ENCODE measurements around the gene LPA. TPM values are rescaled to one million over a fixed set of nuclear protein-coding genes. Genes with fewer than 3 reads are reported as not detected.
A peak's percentile ranks its signal among the peaks of the same experiment; 100 is the strongest.
"Not testable (repeated sequence)": the region's sequence is repeated elsewhere in the genome, so short reads cannot be mapped to it uniquely, and the experiment has no call there.

LPA gene
- total and polyA plus RNA-seq, 4 donors = not detected

GRCh38 chr6:160692369-160692959 is 28.4 kb upstream of the LPA start:
- intact Hi-C loops (cut with DNase I) = no loop called here
- H3K27ac ChIP-seq (ENCODE audit: low read depth in 1 of 2, low read length in 2 of 2) = no peak overlapping the region
- ATAC-seq (ENCODE audit: low FRiP score) (no peak), DNase-seq (no peak)
- no peaks in the 10 kb centered on the region for H3K27me3 ChIP-seq (ENCODE audit: control insufficient read depth in 1 of 2, insufficient read depth in 2 of 2, low read length in 1 of 2)
- H3K4me1 ChIP-seq (ENCODE audit: control insufficient read depth in 1 of 2, insufficient read depth in 2 of 2, low read length in 2 of 2) = no peaks in the 10 kb centered on the region
- H3K36me3 ChIP-seq (ENCODE audit: control insufficient read depth in 1 of 2, insufficient read depth in 2 of 2, low read length in 1 of 2) = no peaks in the 10 kb centered on the region
- no peak overlapping the region for H3K4me3 ChIP-seq (ENCODE audit: low read length in 2 of 2)
- no peaks in the 10 kb centered on the region for H3K9me3 ChIP-seq (ENCODE audit: control insufficient read depth, low read length)
- 83 to 86% methylated on average over 5 of the region's 5 CpGs for WGBS, 2 donors

DNA sequence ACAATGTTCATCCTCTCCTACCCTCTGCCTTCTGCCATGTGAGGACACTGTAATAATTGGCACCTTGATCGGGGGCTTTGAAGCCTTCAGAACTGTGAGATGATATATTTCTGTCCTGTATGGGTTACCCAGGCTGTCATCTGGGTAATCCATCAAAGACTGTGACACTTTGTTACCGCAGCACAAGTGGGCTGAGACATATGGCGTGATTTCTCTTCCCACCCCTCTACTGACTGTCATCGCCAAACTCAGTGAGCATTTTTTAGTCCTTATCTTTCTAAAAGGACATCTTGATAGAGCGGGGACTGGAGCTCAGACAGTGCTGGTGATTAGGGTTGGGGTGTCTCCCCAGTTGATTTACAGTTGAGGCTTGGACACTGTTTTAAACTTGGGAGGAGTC is 27.5 kb upstream of the LPA start:
- no peaks in the 10 kb centered on the region for H3K36me3 ChIP-seq (ENCODE audit: control insufficient read depth in 1 of 2, insufficient read depth in 2 of 2, low read length in 1 of 2)
- 49 to 60% methylated on average over 5 of the region's 5 CpGs for WGBS, 2 donors
- H3K9me3 ChIP-seq (ENCODE audit: control insufficient read depth, low read length) = no peaks in the 10 kb centered on the region
- no peaks in the 10 kb centered on the region for H3K4me1 ChIP-seq (ENCODE audit: control insufficient read depth in 1 of 2, insufficient read depth in 2 of 2, low read length in 2 of 2)
- no peaks in the 10 kb centered on the region for H3K27me3 ChIP-seq (ENCODE audit: control insufficient read depth in 1 of 2, insufficient read depth in 2 of 2, low read length in 1 of 2)
- H3K4me3 ChIP-seq (ENCODE audit: low read length in 2 of 2) = no peak overlapping the region
- H3K27ac ChIP-seq (ENCODE audit: low read depth in 1 of 2, low read length in 2 of 2) = no peak overlapping the region
- DNase-seq = no peak
- no peak for ATAC-seq (ENCODE audit: low FRiP score)
- intact Hi-C loops (cut with DNase I) = no loop called here

GRCh38 chr6:160690458-160690857 is 26.4 kb upstream of the LPA start:
- Histone ChIP-seq H3K36me3 (ENCODE audit: control insufficient read depth in 1 of 2, insufficient read depth in 2 of 2, low read length in 1 of 2) (no peaks in the 10 kb centered on the region), H3K9me3 (ENCODE audit: control insufficient read depth, low read length) (no peaks in the 10 kb centered on the region), H3K4me1 (ENCODE audit: control insufficient read depth in 1 of 2, insufficient read depth in 2 of 2, low read length in 2 of 2) (no peaks in the 10 kb centered on the region), H3K4me3 (ENCODE audit: low read length in 2 of 2) (no peak overlapping the region), H3K27me3 (ENCODE audit: control insufficient read depth in 1 of 2, insufficient read depth in 2 of 2, low read length in 1 of 2) (no peaks in the 10 kb centered on the region), H3K27ac (ENCODE audit: low read depth in 1 of 2, low read length in 2 of 2) (no peak overlapping the region)
- no peak for ATAC-seq (ENCODE audit: low FRiP score)
- DNase-seq = no peak
- intact Hi-C loops (cut with DNase I) = no loop called here
- 84 to 87% methylated on average over 9 of the region's 9 CpGs for WGBS, 2 donors

DNA sequence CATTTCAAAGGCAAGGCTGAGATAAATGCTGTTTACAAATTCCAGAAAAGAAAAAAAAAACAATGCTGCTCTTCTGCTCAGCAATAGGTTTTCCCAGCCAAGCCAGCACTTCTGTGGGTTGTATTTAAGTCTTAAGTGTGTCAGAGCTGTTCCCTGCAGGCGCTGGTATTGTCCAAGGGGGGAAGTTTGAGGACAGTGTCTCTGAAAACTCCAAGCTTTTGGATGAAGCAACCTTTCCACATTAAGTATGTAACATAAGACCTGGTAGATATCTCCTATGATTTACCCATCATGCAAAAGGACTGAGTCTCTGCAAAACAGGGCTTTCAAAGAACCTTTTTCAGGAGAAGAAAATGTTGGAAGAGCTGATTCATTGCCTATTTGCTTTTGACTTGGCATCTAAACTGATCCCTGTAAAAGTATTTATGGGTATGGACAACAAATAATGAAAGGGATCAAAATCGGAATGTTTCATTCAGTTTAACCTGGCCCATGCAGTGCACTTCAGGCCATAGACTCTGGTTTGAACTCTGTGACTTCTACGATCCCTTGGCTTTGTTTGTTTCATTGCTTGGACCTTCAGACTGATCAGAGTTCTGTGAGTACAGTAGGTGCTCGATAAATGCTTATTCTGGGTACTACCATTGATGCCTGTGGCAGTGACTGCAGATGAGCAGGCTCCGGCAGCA is 21.8 kb upstream of the LPA start:
- no peaks in the 10 kb centered on the region for H3K36me3 ChIP-seq (ENCODE audit: control insufficient read depth in 1 of 2, insufficient read depth in 2 of 2, low read length in 1 of 2)
- intact Hi-C loops (cut with DNase I) = no loop called here
- H3K27me3 ChIP-seq (ENCODE audit: control insufficient read depth in 1 of 2, insufficient read depth in 2 of 2, low read length in 1 of 2) = no peaks in the 10 kb centered on the region
- 81 to 85% methylated on average over 5 of the region's 5 CpGs for WGBS, 2 donors
- no peak overlapping the region for H3K4me3 ChIP-seq (ENCODE audit: low read length in 2 of 2)
- no peak overlapping the region for H3K27ac ChIP-seq (ENCODE audit: low read depth in 1 of 2, low read length in 2 of 2)
- H3K9me3 ChIP-seq (ENCODE audit: control insufficient read depth, low read length) = no peaks in the 10 kb centered on the region
- ATAC-seq (ENCODE audit: low FRiP score) (no peak), DNase-seq (no peak)
- H3K4me1 ChIP-seq (ENCODE audit: control insufficient read depth in 1 of 2, insufficient read depth in 2 of 2, low read length in 2 of 2) = no peaks in the 10 kb centered on the region

DNA sequence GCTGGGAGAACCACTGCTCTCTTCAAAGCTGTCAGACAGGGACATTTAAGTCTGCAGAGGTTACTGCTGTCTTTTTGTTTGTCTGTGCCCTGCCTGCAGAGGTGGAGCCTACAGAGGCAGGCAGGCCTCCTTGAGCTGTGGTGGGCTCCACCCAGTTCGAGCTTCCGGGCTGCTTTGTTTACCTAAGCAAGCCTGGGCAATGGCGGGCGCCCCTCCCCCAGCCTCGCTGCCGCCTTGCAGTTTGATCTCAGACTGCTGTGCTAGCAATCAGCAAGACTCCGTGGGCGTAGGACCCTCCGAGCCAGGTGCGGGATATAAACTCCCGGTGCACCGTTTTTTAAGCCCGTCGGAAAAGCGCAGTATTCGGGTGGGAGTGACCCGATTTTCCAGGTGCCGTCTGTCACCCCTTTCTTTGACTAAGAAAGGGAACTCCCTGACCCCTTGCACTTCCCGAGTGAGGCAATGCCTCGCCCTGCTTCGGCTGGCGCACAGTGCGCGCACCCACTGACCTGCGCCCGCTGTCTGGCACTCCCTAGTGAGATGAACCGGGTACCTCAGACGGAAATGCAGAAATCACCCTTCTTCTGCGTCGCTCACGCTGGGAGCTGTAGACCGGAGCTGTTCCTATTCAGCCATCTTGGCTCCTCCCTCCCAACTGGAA is 21.2 kb upstream of the LPA start:
- ATAC-seq (ENCODE audit: low FRiP score); H3K36me3 ChIP-seq (ENCODE audit: control insufficient read depth in 1 of 2, insufficient read depth in 2 of 2, low read length in 1 of 2); H3K4me1 ChIP-seq (ENCODE audit: control insufficient read depth in 1 of 2, insufficient read depth in 2 of 2, low read length in 2 of 2); DNase-seq; intact Hi-C loops (cut with DNase I); H3K9me3 ChIP-seq (ENCODE audit: control insufficient read depth, low read length); H3K4me3 ChIP-seq (ENCODE audit: low read length in 2 of 2); H3K27me3 ChIP-seq (ENCODE audit: control insufficient read depth in 1 of 2, insufficient read depth in 2 of 2, low read length in 1 of 2); H3K27ac ChIP-seq (ENCODE audit: low read depth in 1 of 2, low read length in 2 of 2): not testable (repeated sequence)
- WGBS, 2 donors = 88 to 93% methylated on average over 22 to 29 of the region's 32 CpGs

- H3K4me3 ChIP-seq (ENCODE audit: low read length in 2 of 2) = no peak overlapping the region
- intact Hi-C loops (cut with DNase I) = no loop called here
- no peaks in the 10 kb centered on the region for H3K9me3 ChIP-seq (ENCODE audit: control insufficient read depth, low read length)
- H3K4me1 ChIP-seq (ENCODE audit: control insufficient read depth in 1 of 2, insufficient read depth in 2 of 2, low read length in 2 of 2) = no peaks in the 10 kb centered on the region
- no peaks in the 10 kb centered on the region for H3K27me3 ChIP-seq (ENCODE audit: control insufficient read depth in 1 of 2, insufficient read depth in 2 of 2, low read length in 1 of 2)
- no peaks in the 10 kb centered on the region for H3K36me3 ChIP-seq (ENCODE audit: control insufficient read depth in 1 of 2, insufficient read depth in 2 of 2, low read length in 1 of 2)
- ATAC-seq (ENCODE audit: low FRiP score) = no peak
- 4 to 9% methylated on average over 14 of the region's 14 CpGs for WGBS, 2 donors
- no peak overlapping the region for H3K27ac ChIP-seq (ENCODE audit: low read depth in 1 of 2, low read length in 2 of 2)
- no peak for DNase-seq
Observed at GRCh38 chr6:160679402-160679769, 15.3 kb upstream of the LPA start.

DNA sequence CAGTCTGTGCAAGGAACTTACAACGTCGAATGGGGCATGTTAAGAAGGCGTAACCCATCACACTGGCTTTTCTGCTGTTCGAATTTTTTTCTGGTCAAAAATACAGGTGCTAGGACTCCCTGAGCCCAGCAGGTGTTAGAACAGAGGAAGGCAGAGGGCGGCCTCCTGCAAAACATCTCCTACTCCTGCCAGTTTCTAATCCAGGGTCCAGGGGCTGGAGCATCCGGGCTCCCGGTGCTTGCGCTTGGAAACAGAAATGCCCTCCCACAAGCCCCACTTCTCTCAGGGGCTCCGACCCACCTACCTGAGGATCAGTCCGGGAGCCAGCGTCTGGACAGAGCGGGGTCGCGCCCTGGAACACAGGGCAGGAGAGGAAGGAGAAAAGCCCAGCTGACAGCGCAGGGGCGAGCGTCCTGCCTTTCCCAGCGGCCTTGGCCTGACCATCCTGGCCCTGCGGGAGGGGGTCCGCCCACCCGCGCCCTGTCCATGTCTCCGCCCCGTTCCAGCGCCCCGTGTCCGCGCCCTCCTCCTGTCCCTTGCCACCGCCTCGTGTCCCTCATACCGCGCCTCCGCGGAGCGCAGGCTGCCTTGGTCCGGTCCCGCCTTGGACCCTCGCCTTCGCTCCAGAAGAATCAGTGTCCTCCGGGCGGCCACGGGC is 14.8 kb upstream of the LPA start:
- intact Hi-C loops (cut with DNase I) = no loop called here
- Histone ChIP-seq H3K27ac (ENCODE audit: low read depth in 1 of 2, low read length in 2 of 2) (no peak overlapping the region), H3K36me3 (ENCODE audit: control insufficient read depth in 1 of 2, insufficient read depth in 2 of 2, low read length in 1 of 2) (no peaks in the 10 kb centered on the region), H3K4me3 (ENCODE audit: low read length in 2 of 2) (no peak overlapping the region), H3K4me1 (ENCODE audit: control insufficient read depth in 1 of 2, insufficient read depth in 2 of 2, low read length in 2 of 2) (no peaks in the 10 kb centered on the region), H3K9me3 (ENCODE audit: control insufficient read depth, low read length) (no peaks in the 10 kb centered on the region), H3K27me3 (ENCODE audit: control insufficient read depth in 1 of 2, insufficient read depth in 2 of 2, low read length in 1 of 2) (no peaks in the 10 kb centered on the region)
- DNase-seq = no peak
- ATAC-seq (ENCODE audit: low FRiP score) = peak; percentile 52
- 10 to 16% methylated on average over 29 to 42 of the region's 42 CpGs for WGBS, 2 donors

DNA sequence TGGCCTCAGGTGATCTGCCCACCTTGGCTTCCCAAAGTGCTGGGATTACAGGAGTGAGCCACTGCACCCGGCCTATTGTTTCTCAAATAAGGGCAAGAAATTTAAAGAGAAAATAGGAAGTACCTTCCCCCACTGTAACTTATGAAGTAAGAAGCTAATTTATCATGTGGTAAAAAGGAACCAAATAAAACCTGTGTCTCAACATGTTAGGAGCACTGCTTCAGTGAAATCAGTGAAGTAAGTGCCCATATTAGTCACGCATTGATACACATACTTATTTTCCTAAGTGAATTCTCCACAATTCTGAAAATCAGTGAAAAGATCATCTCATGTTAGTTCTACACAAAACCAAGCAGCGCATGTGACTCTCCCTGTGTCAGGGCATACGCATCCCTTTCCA is 14.2 kb upstream of the LPA start:
- WGBS, 2 donors = 82 to 83% methylated on average over 4 of the region's 4 CpGs
- no peak for DNase-seq

More for the DNA sequence above, 14.2 kb upstream of the LPA start:
- no peak for ATAC-seq (ENCODE audit: low FRiP score)
- Histone ChIP-seq H3K4me3 (ENCODE audit: low read length in 2 of 2) (no peak overlapping the region), H3K36me3 (ENCODE audit: control insufficient read depth in 1 of 2, insufficient read depth in 2 of 2, low read length in 1 of 2) (no peaks in the 10 kb centered on the region), H3K4me1 (ENCODE audit: control insufficient read depth in 1 of 2, insufficient read depth in 2 of 2, low read length in 2 of 2) (no peaks in the 10 kb centered on the region), H3K9me3 (ENCODE audit: control insufficient read depth, low read length) (no peaks in the 10 kb centered on the region), H3K27me3 (ENCODE audit: control insufficient read depth in 1 of 2, insufficient read depth in 2 of 2, low read length in 1 of 2) (no peaks in the 10 kb centered on the region), H3K27ac (ENCODE audit: low read depth in 1 of 2, low read length in 2 of 2) (no peak overlapping the region)
- intact Hi-C loops (cut with DNase I) = no loop called here
